Muscle of leg (tissue), 11 donors: ENCODE data around the gene SERPINB1. TPM values are rescaled to one million over a fixed set of nuclear protein-coding genes. Genes with fewer than 3 reads are reported as not detected.

ENCODE experiments used
- DNase-seq: peaks from one replicate; pipeline ENCODE4 v3.0.0; 2013
- H3K27ac ChIP-seq: one replicate; pipeline ENCODE4 v1.5.1; 2013; ENCODE audit warnings: mild to moderate bottlenecking, low read length, control low read depth
- H3K27me3 ChIP-seq: one replicate; pipeline ENCODE4 v1.6.1; 2013; ENCODE audit warnings: low read length; ENCODE audit not compliant: control insufficient read depth, insufficient read depth
- H3K36me3 ChIP-seq: one replicate; pipeline ENCODE4 v1.6.1; 2013; ENCODE audit warnings: low read length; ENCODE audit not compliant: control insufficient read depth, insufficient read depth
- H3K4me1 ChIP-seq: one replicate; pipeline ENCODE4 v1.6.1; 2013; ENCODE audit warnings: low read length; ENCODE audit not compliant: control insufficient read depth, insufficient read depth
- H3K4me3 ChIP-seq: one replicate; pipeline ENCODE4 v1.5.1; 2013; ENCODE audit warnings: low read length, control low read depth
- H3K9me3 ChIP-seq: replicated peaks from 2 replicates; pipeline ENCODE4 v1.6.1; 2013; ENCODE audit warnings: low read depth, low read length; ENCODE audit not compliant: control insufficient read depth
- WGBS: methylation state at CpG from one replicate; pipeline ENCODE4 v1.1.5; 2013; ENCODE audit warnings: missing lambda C conversion rate; ENCODE audit not compliant: insufficient coverage; 5-methylcytosine and 5-hydroxymethylcytosine counted together
- polyA plus RNA-seq, 8 donors: library from polyadenylated mRNA; unstranded; fragments of 120-200 nt; gene quantifications; one replicate each; pipeline versions ENCODE4 v1.2.1 to v1.2.3, GENCODE V29; 2013; ENCODE audit warnings: inconsistent platforms in 1 of 8, low replicate concordance in 1 of 8; ENCODE audit not compliant: insufficient read length in 8 of 8, insufficient read depth in 1 of 8
- total RNA-seq: library from RNA; stranded (reverse); fragments of 120-200 nt; gene quantifications from one replicate; pipeline ENCODE4 v1.2.4, GENCODE V29; 2013

Gene SERPINB1
- total and polyA plus RNA-seq, 9 donors = 8.9 to 19.6 (median 16.2) TPM

DNA sequence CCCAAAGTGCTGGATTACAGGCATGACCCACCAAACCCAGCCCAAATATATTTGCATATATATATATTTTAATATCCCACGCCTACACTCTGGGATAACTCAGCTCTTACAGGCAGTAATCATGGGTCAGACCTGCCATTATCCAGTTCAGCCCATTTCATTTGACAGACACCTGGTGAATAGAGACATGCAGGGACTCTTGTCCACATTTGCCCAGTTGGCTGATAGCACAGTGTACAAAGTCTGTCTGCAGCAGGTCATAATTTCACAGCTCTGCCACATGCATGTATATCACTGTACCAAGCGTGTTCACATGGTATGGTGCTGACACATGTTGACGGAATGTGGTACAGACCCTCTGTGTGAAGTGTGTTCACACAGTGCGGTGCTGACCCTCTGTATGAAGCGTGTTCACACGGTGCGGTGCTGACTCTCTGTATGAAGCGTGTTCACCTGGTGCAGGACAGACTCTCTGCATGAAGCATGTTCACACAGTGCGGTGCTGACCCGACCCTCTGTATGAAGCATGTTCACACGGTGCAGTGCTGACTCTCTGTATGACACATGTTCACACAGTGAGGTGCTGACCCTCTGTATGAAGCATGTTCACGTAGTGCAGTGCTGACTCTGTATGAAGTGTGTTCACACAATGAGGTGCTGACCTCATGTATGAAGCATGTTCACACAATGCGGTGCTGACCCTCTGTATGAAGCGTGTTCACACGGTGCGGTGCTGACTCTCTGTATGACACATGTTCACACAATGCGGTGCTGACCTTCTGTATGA lies 10.3 kb upstream of the SERPINB1 start:
- no peak for DNase-seq
- Histone ChIP-seq H3K9me3 (no peaks in the 10 kb centered on the region), H3K27ac (no peak overlapping the region), H3K36me3 (no peaks in the 10 kb centered on the region), H3K4me1 (peaks cover 25% of the 10 kb centered on the region), H3K4me3 (no peak overlapping the region), H3K27me3 (no peaks in the 10 kb centered on the region)
- WGBS = 94% methylated on average over 17 of the region's 17 CpGs

- Histone ChIP-seq H3K4me1 (peaks cover 27% of the 10 kb centered on the region), H3K4me3 (no peak overlapping the region), H3K27me3 (no peaks in the 10 kb centered on the region), H3K36me3 (no peaks in the 10 kb centered on the region), H3K9me3 (no peaks in the 10 kb centered on the region), H3K27ac (no peak overlapping the region)
- no CpG with 5 or more reads among the region's 5 CpGs for WGBS
- no peak for DNase-seq
Measured at GRCh38 chr6:2850538-2851113, 9.0 kb upstream of the SERPINB1 start.

DNA sequence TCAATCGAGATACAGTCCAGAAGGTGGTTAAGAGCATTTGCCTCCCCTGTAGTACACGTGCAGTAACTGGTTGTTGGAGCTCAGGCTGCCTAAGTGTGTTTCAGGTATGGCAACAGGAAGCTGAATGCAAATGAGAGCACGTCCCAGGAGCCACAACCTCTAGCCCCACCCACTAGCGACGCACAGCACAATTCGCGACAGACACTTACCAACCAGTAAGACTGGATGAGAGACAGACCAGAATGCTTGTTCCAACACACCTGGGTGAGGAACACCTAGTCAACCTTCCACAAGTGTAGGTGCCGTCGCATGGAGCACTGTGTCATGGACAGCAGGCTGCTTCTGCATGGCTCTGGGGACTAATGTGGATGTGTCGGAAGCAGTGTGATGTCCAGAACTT lies 7.2 kb upstream of the SERPINB1 start:
- H3K27ac ChIP-seq = no peak overlapping the region

GRCh38 chr6:2845880-2846208 lies 4.2 kb upstream of the SERPINB1 start:
- H3K36me3 ChIP-seq = no peaks in the 10 kb centered on the region
- no CpG with 5 or more reads among the region's 6 CpGs for WGBS
- DNase-seq = no peak
- no peak overlapping the region for H3K4me3 ChIP-seq
- H3K9me3 ChIP-seq = no peaks in the 10 kb centered on the region
- H3K27ac ChIP-seq = no peak overlapping the region
- H3K27me3 ChIP-seq = no peaks in the 10 kb centered on the region
- peaks cover 18% of the 10 kb centered on the region for H3K4me1 ChIP-seq

More for the DNA sequence above, 7.2 kb upstream of the SERPINB1 start:
- Histone ChIP-seq H3K4me1 (peaks cover 12% of the 10 kb centered on the region), H3K9me3 (no peaks in the 10 kb centered on the region), H3K4me3 (no peak overlapping the region), H3K36me3 (no peaks in the 10 kb centered on the region), H3K27me3 (no peaks in the 10 kb centered on the region)
- no peak for DNase-seq
- WGBS = 74% methylated on average over 5 of the region's 10 CpGs

GRCh38 chr6:2844008-2844407 lies 2.3 kb upstream of the SERPINB1 start:
- no peaks in the 10 kb centered on the region for H3K36me3 ChIP-seq
- no peaks in the 10 kb centered on the region for H3K27me3 ChIP-seq
- peaks cover 28% of the 10 kb centered on the region for H3K4me1 ChIP-seq
- DNase-seq = no peak
- no peak overlapping the region for H3K4me3 ChIP-seq
- H3K27ac ChIP-seq = no peak overlapping the region
- no peaks in the 10 kb centered on the region for H3K9me3 ChIP-seq

GRCh38 chr6:2843138-2843740 lies 1.6 kb upstream of the SERPINB1 start:
- DNase-seq = no peak
- no CpG with 5 or more reads among the region's 2 CpGs for WGBS
- Histone ChIP-seq H3K27ac (no peak overlapping the region), H3K4me1 (peaks cover 28% of the 10 kb centered on the region), H3K4me3 (no peak overlapping the region), H3K27me3 (no peaks in the 10 kb centered on the region), H3K36me3 (no peaks in the 10 kb centered on the region), H3K9me3 (no peaks in the 10 kb centered on the region)

- Histone ChIP-seq H3K27ac (peak overlapping the region; percentile 91), H3K4me1 (peaks cover 28% of the 10 kb centered on the region), H3K36me3 (peaks cover 4% of the 10 kb centered on the region), H3K4me3 (no peak overlapping the region), H3K27me3 (no peaks in the 10 kb centered on the region), H3K9me3 (no peaks in the 10 kb centered on the region)
- no CpG with 5 or more reads among the region's 2 CpGs for WGBS
- no peak for DNase-seq
Measured at GRCh38 chr6:2842139-2842552, 483 bp upstream of the SERPINB1 start.

GRCh38 chr6:2840749-2841061 lies 958 bp downstream of the SERPINB1 start:
- H3K27ac ChIP-seq = peak overlapping the region; percentile 91
- 57% methylated on average over 2 of the region's 3 CpGs for WGBS
- no peak for DNase-seq
- H3K9me3 ChIP-seq = no peaks in the 10 kb centered on the region
- no peaks in the 10 kb centered on the region for H3K27me3 ChIP-seq
- H3K36me3 ChIP-seq = peaks cover 14% of the 10 kb centered on the region
- H3K4me1 ChIP-seq = peaks cover 24% of the 10 kb centered on the region
- H3K4me3 ChIP-seq = peak overlapping the region; percentile 34

DNA sequence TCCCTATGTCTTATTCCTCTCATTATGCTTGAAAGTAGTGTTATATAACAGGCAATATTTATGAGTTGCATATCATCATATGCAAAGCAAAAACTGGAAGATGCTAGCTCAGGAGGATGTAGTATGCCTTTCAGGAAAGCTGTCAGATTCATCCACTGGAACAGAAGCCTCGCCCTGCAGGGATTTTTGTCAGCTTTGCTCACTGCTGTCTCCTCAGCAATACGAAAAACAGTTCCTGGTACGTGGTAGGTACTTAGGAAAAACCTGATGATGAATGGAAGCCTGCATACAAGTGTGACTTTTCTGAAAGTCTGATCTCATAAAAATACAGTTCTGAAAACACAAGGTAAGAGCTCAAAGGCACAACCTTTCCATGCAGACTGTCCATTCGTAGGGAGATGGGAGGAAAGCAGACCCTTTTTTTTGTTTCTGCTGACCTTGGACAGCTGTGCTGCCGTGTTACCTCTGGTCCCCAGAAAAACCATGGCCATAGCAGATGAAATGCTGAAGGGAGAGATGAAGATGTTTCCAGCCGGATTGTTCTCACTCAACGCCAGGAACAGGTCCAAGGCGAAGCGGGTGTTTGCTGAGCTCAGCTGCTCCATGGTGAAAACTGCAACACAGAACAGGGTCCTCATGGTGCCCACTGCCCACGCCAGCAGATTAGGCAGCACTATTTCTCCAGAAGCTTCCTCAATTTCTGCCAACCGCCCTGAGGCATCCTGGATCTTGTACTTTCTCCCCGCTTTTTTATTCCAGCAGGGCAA lies 1.5 kb downstream of the SERPINB1 start:
- no peaks in the 10 kb centered on the region for H3K9me3 ChIP-seq
- H3K36me3 ChIP-seq = peaks cover 15% of the 10 kb centered on the region
- H3K27ac ChIP-seq = peak overlapping the region; percentile 91
- peaks cover 24% of the 10 kb centered on the region for H3K4me1 ChIP-seq
- no peak overlapping the region for H3K4me3 ChIP-seq
- no peaks in the 10 kb centered on the region for H3K27me3 ChIP-seq
- WGBS = 42% methylated on average over 10 of the region's 12 CpGs
- no peak for DNase-seq
